NCI-H1436 treated with DMSO at 0.1 percent for 48 hours (cell line): Measurements from ENCODE around the gene CCDC57.

ENCODE experiments used
- DNase-seq: peaks from one replicate; lab custom pipeline; 2025; lab: John Stamatoyannopoulos, UW

Gene CCDC57

DNA sequence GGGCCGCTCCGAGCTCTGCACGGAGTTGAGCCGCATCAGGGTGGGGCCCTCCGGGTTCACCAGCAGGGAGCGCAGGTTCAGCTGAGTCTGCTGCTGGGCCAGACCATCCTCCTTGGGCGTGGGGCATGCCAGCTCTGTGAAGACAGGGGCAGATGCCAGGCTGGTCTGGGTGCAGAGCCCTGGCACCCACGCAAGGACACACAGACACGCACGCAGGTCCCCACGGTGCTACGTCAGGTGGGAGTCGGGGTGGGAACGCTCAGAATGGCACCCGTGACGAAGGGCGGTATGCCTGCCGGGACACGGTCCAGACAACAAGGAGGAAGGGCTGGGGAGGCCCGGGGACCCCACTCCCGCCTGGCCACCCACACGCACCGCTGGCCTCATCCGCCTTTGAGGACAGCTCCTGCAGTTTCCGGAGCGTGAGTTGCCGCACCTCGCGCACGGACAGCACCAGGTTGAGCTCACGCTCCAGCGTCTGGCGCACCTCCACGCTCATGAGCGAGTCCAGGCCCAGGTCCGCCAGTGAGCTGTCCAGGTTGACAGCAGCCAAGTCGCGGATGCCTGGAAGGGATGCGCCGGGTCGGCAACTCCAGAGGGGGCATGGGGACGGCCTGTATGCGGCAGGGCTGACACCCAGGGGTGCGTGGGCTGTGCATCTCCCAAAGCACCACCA, 131.7 kb downstream of the CCDC57 start:
- no peak for DNase-seq

DNA sequence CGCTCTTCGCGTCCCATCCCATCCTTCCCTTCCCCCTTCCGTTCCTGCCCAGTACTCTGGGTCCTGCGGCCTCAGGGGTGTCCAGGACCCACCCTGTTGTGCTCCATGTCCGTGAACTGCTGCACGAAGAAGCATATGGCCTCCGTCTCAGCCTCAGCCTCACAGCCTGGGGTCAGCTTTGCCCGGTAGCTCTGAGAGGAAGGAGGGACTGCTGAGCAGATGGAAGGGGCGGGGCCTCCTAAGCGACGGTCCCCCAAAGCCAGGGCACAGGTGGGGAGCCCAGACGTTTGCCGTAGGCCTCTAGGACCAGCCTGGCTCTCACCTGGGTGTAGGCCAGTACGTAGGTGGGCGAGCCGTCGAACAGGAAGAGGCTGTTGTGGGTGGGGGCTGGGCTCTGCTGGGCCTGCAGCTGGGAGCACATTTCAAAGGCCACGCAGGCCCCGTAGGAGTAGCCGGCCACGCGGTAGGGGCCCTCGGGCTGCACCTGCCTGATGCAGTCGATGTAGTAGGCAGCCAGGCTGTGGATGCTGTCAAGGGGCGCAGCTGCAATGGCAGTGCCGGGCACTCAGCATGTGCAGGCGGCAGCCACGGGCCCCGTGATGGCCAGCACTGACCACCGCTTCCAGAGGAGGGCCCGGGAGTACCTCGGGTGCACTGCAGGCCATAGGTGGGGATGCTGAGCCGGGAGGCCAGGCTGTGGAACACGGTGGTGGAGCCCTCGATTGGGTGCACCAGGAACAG, 132.4 kb downstream of the CCDC57 start:
- DNase-seq = no peak

DNA sequence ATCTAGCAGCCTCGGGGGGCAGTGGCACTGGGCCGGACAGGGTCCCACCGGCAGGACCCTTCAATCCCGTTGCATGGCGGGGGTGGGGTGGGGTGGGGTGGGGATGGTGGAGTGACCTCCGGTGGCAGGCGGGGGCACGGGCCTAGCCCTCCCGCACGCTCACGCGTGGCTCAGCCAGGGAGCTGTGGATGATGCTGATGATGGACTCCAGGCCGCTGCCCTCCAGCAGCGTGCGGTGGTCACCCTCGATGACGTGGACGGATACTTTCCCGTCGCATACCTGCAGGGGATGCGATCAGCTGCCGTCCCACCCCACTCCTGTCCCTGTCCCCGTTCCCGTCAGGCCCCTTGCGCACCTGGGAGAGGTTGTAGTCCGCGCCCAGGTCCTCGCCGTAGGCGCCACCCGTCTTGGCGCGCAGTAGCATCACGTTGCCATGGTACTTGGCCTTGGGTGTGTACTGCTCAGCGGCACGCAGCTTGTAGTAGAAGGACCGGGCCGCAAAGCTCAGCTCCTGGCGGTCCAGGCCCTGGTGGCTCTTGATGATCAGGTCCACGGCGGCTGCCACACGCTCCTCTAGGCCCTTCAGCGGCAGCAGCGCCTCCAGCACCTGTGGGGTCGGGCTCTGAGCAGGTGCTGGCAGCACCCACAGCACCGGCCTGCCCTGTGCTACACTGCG, 133.5 kb downstream of the CCDC57 start:
- no peak for DNase-seq

DNA sequence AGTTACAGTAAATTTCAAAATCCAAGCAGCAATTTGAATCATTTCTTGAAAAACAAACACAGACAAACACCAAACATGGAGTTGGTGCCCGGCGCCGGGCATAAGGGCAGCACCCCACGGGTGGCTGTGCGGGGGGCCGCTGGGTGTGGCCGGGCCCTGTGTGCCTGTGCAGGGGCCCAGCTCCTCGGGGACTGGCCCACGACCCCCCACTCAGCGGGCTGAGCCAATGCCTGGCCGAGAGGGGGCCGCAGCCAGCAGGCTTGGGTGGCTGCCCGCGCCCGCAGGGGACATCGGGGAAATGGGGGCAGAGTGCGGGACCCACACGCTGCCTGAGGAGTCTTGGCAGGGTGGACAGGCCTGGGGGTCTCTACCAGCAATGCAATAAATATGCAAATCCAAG, 134.2 kb downstream of the CCDC57 start:
- no peak for DNase-seq

DNA sequence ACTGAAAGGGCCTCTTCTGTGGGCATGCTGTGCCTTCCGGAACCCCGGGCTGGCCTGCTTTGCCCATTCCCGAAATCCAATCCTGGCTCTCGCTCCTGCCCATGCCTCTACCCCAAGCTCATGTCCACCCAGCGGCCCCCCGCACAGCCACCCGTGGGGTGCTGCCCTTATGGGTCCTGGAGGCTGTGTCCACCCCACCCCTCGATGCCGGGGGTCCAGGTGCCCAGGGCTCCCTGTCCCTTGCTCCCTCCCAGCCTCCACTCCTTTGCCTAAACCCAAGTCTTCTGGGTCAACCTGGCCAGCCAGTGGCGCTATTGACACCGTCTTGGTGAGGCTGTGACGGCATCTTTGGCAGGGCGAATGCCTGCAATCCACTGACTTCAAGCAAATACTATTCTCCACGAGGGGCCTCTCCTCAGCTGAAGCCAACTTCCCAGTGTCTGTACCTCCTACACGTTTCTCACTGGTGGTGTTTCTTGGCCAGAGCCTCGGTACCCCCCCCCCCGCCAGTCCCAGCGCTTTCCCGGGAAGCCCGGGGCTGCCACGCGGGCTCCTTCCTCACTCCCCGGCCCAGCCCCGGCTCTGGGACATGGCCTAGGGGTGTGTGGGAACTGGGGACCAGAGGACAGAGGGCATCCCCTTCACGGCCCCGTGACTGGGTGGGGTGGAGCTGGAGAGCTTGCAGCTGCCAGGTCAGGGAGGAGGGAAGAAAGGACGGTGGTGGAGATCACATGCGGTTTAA, 134.9 kb downstream of the CCDC57 start:
- DNase-seq = no peak

DNA sequence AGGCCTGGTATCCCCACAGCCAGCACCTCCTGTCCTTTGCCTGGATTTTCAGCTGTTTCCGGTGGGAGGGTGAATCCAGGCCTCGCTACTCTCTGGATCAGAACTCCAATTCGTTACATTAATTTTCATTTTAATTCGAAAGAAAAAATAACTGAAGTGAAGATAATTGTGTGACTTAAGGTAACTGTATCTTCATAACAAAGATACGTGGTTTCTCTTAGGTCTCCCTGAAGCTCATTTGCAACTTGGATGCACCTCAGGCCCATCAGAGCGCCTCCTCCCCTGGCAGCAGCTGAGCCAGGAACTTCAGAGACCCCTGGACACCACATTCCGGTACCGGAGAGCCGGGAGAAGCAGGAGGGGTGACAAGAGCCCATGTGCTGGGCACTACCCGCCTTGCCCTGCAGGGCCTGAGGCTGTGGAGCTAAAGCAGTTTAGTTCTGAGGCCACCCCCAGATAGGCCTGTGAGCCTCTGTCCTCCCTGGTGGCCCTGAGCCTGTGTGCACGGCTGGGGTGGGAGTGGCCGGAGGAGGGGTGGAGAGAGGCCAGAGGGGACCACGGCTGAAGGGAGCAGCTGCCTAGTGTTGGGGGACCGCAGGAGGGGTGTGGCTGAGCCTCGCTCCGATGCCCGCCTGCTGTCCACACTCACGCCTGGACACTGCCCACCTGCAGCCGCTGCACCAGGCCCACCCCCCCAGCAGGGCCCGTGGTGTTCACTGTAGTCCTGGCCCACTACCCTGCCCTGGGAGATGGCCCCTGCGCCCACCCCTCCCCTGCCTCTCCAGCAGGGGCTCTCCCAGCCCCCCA, 135.7 kb downstream of the CCDC57 start:
- no peak for DNase-seq

DNA sequence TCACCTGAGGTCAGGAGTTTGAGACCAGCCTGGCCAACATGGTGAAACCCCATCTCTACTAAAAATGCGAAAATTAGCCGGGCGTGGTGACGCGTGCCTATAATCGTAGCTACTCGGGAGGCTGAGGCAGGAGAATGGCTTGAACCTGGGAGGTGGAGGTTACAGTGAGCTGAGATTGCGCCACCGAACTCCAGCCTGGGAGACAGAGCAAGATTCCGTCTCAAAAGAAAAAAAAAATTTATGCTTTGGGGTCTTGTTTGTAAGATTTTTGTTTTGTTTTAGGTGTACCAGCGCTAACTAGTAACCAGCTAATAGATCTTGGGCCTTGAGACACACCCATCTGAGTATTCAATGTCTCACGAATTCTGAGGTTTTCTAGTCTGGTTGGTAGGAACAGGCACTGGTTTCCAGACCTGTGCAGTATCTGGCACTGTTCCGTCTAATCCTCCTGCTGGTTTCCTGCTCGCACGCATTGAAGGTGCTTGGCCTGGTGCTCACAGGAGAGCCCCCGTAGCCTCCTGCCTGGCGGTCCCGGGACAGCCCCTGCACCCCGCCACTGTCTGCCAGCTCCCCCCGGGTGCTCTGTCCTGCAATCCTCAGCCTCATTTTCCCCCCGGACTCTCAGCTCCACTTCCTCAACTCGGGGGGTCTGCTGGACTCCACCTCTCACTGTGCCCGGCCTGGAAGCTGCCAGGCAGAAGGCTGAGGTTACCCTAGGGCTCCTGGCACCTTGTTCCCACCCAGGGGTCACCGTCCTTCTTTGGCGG, 136.4 kb downstream of the CCDC57 start:
- DNase-seq = no peak

DNA sequence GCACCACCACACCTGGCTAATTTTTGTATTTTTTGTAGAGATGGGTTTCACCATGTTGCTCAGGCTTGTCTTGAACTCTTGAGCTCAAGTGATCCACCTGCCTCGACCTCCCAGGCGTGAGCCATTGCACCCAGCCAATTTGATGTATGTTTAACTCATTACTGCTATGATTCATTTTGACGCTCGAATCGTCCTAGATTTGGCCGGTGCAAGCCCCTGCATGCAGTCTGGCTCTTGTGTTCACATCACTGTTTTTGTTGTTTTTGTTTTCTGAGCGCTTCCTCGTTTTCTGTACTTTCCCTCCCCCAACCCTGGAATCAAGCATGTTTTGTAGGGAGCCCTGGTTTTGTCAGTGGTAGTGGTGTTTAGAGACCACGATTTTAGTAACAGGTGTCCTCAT, 139.2 kb downstream of the CCDC57 start:
- no peak for DNase-seq

DNA sequence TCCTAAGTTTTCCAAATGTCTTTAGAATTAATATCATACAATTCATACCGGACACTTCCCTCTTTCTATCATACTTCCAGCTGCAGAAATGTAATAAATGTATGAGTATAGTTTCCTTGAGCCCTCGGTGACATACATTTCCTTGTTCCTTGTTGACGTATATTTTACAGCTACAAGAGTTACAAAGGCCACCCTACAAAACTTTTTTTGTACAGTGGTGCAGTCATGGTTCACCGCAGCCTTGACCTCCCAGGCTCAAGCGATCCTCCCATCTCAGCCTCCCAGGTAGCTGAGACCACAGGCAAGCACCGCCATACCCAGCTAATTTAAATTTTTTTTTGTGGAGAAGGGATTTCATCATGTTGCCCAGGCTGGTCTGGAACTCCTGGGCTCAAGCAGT, 139.8 kb downstream of the CCDC57 start:
- no peak for DNase-seq

DNA sequence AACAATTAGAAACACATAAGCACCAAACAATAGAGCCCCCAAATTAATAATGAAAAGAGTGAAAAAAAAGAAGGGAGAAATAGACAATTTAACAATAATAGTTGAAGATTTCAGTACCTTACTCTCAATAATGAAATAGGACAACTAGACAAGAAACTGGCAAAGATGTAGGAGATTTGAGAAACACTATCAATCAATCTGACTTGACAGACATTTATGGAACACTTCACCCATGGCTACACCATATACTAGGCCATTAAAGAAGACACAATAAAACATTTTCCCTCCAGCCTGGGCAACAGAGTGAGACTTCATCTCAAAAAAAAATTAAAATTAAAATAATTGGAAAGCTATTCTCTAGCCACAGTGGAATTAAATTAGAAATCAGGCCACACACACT, 142.0 kb downstream of the CCDC57 start:
- DNase-seq = no peak

DNA sequence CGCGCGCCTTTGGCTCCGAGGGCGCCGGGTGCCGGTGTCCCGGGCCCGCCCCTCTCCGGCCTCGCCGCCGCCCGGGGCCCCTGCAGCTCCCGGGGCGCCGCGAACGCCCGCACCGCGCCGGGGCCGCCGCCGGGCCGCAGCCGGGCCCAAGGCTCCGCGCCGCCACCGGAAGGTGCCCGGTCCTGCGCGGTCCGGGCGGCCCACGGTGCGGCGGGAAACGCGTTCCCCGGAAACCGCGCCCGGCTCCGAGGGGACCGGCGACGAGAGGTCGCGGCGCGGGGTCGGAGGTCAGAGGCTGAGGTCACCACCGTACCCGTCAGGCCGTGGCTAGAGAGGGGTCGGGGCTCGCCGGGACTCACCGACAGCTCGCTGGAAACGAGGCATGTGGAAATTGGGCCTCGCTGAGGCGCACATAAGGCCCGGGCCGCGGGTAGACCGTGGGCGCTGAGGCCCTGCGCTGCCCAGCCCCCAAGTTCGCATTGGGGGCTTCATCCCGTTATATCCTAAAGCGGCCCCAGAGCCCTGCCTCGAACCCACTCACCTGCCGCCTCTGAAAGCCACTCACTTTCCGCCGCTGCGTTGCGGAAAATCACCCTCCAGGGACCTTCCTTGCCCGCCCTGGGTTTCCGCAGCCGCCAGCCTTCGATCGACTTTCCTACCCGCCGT, 146.9 kb downstream of the CCDC57 start, which contains the start of gene DUS1L:
DUS1L (minus strand) TSS at position 167 of the 666 bp plus-strand sequence. CDS start 745 bp downstream, outside the sequence.
- DNase-seq = no peak

DNA sequence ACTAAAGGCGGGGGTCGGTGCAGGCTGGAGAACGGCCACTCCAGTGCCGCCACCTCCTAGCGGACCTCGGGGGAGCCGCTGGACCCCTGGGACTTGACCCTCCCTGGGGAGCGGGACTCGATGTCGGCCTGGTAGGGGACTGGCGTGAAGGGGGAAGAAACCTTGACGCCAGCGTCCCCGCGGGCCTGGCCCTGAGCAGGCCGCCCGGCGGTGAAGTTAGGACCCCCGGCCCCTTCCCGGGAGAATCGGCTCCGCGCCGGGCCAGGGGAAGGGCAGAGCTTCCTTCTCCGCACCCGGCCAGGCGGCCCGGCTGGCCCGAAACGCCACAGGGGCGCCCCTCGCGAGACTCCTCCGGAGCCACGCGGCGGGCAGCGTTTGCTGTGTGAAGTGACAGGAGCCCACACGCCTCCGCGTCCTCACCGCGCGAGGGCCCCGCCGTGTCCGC, 147.4 kb downstream of the CCDC57 start:
- no peak for DNase-seq

DNA sequence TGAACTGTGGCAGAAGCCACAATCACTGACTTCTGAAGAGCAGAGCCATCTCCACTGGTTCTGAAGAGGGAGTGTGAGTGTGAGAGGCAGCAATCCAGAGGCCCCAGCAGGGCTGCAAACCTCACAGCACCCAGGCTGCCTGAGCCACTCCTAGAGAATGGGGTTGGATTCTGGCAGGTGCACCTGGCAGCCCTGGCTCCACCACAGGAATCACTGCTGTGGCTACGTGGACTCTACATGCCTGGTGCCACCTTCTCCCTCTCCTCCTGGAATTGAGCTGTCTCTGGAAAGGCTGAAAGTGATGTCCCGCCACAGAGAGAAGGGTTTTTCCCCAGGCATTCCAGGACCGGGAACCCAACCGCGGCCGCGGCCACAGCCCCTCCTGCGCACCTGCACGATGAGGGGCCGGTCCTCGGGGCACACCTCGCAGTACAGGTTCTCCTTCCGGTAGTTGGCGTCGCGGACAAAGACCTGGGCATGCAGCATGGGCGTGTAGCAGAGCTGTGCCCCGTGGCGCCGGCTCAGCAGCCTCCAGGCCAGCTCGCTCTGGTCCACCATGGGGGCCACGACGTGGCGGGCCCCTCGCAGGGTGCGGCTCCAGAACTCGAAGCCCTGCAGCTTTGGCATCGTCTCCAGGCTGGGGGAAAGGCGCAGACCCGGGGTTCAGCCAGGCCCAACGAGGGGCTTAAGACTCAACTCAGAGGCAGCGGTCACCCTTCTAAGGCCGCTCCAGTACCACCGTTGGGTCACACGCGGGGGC, 148.0 kb downstream of the CCDC57 start:
- DNase-seq = no peak

DNA sequence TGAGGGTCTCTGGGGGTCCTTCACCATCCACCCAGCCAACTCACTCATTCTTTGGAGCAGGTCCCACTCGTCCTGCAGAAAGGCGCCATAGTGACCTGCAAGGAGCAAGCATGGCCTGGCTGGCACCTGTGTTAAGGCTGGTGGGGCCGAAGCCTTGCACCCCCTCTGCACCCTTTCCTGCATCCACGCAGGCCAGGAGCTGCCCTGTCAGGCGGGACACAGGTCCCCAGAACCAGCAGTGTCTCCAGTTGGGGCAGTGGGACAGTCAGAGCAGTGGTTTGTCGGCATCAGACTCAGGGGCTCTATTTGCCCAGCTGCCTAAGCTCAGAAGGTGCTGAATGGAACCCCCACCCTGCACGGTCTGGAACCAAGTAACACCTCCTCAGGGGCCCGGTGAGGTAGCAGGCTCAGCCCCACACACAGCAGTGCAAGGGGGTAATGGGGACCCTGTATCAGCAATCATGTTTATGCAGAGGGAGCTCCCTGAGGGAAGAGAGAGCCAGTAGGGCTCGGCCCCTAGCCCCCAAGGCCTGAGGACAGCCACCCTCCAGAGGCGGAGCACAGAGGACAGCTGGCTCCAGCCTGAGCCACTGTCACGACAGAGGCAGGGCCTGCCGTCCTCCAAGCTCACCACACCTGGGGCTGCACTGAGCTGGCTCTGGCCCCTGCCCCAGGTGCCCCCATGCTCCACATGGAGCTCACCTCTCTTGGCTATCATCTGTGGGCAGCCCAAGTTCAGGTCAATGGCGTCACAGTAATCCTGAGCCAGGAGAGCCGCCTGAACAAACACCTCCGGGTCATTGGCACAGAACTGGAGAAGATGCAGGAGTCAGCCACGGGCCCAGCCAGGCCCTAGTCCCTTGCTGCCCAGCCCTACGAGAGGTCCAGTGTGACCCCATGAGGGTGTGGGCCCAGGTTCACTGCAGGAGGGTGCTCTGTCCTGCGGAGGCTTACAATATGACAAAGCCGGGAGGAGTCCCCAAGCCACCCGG, 148.9 kb downstream of the CCDC57 start:
- DNase-seq = no peak

DNA sequence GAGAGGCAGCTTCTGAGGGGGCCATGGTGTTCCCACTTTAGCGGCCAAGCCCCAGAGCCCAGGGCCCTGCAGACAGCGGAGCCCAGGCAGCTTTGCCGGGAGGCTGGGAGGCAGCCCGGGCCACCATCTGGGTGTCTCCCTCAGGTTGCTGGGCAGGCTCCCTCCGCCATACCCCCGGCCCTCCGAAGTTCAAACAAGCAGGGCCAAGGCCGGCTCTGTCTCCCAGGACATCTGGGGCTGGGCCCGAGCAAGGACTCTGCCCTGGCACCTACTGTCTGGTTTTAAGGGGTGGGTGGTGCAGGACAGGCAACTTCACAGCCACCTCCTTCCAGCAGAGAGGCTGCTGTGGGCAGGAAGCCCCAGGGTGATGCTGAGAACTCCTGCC, 149.7 kb downstream of the CCDC57 start:
- no peak for DNase-seq

DNA sequence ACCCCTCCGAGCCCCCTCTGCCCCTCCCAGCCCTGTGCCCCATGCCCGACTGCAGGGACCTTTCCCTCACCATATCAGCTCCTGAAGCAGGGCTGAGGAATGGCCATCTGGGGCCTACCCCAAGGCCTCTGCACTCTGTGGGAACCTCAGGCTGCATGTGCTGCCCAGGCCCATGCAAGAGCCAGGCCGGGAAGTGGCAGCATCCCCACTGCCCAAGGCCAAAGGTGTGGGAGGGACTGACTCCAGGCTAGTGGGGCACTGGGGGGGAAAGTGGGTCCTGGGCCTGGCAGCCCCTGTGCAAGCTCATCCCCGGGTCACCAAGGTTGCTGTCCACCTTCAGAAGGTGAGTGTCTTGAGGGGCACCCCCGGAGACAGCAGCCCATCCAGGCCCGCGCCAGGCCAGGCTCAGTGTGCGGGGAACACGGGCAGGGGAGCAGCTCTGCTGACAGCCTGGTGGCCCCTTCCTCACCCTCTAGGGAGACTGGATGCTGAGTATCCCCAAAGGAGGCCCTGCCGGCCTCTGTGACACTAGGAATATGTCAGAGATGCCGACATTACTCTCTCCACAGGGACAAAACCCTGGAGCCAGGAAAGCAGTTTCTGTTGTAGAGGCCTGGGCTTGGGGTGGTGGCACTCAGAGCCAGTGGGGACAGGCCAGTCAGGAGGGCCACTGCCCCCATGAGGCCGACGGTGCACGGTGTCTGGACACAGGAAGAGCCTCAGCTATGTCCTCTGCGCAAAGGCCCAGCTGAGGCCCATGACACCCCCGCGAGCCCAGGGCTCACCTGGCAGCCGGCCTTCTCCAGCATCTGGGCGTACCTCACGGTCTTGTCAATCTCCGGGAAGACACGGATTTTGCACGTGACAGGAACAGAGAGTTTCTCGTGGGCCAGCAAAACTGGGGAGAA, 150.3 kb downstream of the CCDC57 start:
- DNase-seq = no peak
